Measurements from ENCODE around the gene THAP4. TPM values are rescaled to one million over a fixed set of nuclear protein-coding genes. Genes with fewer than 3 reads are reported as not detected.

THAP4 gene
- total RNA-seq, 2 experiments from 2014 or later, result 27.5 to 31.4 TPM

DNA sequence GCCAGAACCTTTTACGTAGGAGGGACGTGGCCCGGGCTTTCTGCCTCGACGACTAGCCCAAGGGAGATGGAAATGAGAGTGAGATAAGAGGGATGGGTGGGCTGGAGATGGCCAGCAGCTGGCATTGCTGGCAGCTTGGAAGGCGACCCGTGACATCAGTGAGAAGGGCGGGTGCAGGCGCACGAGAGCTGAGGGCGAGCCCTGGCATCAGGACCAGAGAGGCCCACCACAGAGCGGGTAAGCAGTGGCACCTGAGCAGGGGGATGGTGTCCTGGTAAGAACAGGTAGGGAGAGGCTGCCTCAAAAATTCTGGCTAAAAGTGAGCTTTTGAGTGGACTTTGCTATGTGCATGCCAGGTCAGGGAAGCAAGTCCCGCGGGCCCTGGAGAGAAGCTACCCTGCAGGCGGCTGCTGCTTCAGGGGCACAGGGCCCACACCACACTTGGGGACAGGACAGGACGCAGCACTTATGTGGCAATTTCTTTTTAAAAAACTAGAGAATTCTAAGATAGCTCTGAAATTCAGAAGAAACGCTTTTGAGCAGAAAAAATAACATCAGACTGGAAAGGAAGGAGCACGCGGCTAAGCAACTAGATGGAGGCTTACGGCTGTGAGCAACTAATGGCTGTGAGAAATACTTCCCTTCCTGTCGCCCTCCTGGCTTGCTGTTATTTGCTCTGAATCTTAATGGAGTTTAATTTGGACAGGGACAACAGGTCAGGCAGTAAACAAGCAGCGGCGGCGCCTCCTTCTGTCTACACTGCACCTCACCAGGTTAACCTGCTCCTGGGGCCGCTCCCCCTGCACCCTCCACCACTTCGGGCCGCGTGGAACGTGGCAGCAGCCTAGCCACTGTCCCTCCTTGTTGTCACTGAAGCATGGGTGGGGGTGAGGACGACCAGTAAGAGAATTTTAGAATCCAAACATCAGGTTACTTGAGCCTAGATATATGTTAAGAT lies 20.5 kb downstream of the THAP4 start:
- POLR2A ChIA-PET, result no interaction called here
- DNase-seq (no peak), ATAC-seq (ENCODE audit: poor library complexity) (no peak)
- Histone ChIP-seq H3K4me1 (ENCODE audit: insufficient read depth, low read length) (peaks cover 26% of the 10 kb centered on the region), H3K4me3 (ENCODE audit: low read length) (peak overlapping the region; percentile 61), H3K36me3 (ENCODE audit: insufficient read depth, low read length) (no peaks in the 10 kb centered on the region), H3K27ac (ENCODE audit: low read depth in 1 of 2, low read length in 2 of 2) (no peak overlapping the region), H3K9me3 (ENCODE audit: control insufficient read depth in 1 of 2, insufficient read depth in 1 of 2, low read length in 2 of 2) (no peaks in the 10 kb centered on the region), H3K27me3 (ENCODE audit: control insufficient read depth in 1 of 2, insufficient read depth in 2 of 2, low read length in 2 of 2) (no peaks in the 10 kb centered on the region)
- TF ChIP-seq, protein P1, sequence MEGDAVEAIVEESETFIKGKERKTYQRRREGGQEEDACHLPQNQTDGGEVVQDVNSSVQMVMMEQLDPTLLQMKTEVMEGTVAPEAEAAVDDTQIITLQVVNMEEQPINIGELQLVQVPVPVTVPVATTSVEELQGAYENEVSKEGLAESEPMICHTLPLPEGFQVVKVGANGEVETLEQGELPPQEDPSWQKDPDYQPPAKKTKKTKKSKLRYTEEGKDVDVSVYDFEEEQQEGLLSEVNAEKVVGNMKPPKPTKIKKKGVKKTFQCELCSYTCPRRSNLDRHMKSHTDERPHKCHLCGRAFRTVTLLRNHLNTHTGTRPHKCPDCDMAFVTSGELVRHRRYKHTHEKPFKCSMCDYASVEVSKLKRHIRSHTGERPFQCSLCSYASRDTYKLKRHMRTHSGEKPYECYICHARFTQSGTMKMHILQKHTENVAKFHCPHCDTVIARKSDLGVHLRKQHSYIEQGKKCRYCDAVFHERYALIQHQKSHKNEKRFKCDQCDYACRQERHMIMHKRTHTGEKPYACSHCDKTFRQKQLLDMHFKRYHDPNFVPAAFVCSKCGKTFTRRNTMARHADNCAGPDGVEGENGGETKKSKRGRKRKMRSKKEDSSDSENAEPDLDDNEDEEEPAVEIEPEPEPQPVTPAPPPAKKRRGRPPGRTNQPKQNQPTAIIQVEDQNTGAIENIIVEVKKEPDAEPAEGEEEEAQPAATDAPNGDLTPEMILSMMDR (IDR thresholded peaks at IDR 0.05), result no peak
- intact Hi-C loops (cut with DNase I, micrococcal nuclease), result loop anchor here (5.0 to 10.0 kb wide), 5 partner anchors 112 to 1052 kb away; partner anchors contain the start of genes D2HGDH (in 1 of the 2), DUSP28 (in 1 of the 2), RNPEPL1 (in 1 of the 2) and STK25 (in 1 of the 2)
- CTCF ChIA-PET, result no interaction called here
- Mint-ChIP-seq H3K9me3 (no peaks in the 10 kb centered on the region), H3K36me3 (ENCODE audit: low read depth) (peaks cover 13% of the 10 kb centered on the region), H3K27ac (peak overlapping the region; percentile 75), H3K27me3 (no peaks in the 10 kb centered on the region), H3K4me1 (ENCODE audit: low read depth) (peaks cover 37% of the 10 kb centered on the region), H3K4me3 (peak overlapping the region; percentile 63)

DNA sequence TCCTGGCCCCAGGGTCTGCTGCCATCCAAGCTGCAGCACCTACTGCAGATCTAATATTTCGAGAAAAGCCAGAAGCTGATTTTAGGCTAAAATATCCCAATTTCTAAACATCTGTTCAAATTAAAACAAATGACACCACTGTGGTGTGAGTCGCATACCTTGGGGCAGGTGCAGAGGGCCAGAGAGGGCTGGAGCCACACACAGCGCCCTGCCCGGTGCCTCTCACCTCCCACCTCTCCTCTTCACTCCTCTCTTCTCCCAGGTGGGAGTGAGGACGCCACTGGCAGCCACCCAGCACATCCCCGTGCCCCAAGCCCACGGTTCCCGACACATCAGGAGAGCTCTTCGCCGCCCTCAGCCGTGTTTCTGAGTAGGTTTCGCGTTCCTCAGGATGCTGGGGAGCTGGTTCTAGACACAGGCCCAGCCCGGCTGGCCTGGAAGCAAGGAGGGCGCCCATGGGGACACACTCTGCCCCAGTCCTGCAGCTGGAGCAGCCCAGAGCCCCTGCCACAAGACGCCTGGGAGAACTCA lies 21.4 kb downstream of the THAP4 start:
- H3K27me3 Mint-ChIP-seq, result no peaks in the 10 kb centered on the region
- Histone ChIP-seq H3K4me3 (ENCODE audit: low read length) (no peak overlapping the region), H3K4me1 (ENCODE audit: insufficient read depth, low read length) (peaks cover 32% of the 10 kb centered on the region), H3K36me3 (ENCODE audit: insufficient read depth, low read length) (no peaks in the 10 kb centered on the region), H3K27ac (ENCODE audit: low read depth in 1 of 2, low read length in 2 of 2) (no peak overlapping the region), H3K27me3 (ENCODE audit: control insufficient read depth in 1 of 2, insufficient read depth in 2 of 2, low read length in 2 of 2) (no peaks in the 10 kb centered on the region), H3K9me3 (ENCODE audit: control insufficient read depth in 1 of 2, insufficient read depth in 1 of 2, low read length in 2 of 2) (no peaks in the 10 kb centered on the region)
- H3K27ac Mint-ChIP-seq, result peak overlapping the region; percentile 75
- DNase-seq (no peak), ATAC-seq (ENCODE audit: poor library complexity) (no peak)
- peaks cover 40% of the 10 kb centered on the region for H3K4me1 Mint-ChIP-seq (ENCODE audit: low read depth)
- POLR2A ChIA-PET, result no interaction called here
- CTCF ChIA-PET, result no interaction called here
- TF ChIP-seq, protein P1 (IDR thresholded peaks at IDR 0.05), result no peak
- intact Hi-C loops (cut with DNase I, micrococcal nuclease), result loop anchor here (5.0 to 10.0 kb wide), 5 partner anchors 111 to 1051 kb away; partner anchors contain the start of genes D2HGDH (in 1 of the 2), DUSP28 (in 1 of the 2), RNPEPL1 (in 1 of the 2) and STK25 (in 1 of the 2)
- peak overlapping the region; percentile 63 for H3K4me3 Mint-ChIP-seq
- H3K36me3 Mint-ChIP-seq (ENCODE audit: low read depth), result peaks cover 10% of the 10 kb centered on the region
- H3K9me3 Mint-ChIP-seq, result no peaks in the 10 kb centered on the region

DNA sequence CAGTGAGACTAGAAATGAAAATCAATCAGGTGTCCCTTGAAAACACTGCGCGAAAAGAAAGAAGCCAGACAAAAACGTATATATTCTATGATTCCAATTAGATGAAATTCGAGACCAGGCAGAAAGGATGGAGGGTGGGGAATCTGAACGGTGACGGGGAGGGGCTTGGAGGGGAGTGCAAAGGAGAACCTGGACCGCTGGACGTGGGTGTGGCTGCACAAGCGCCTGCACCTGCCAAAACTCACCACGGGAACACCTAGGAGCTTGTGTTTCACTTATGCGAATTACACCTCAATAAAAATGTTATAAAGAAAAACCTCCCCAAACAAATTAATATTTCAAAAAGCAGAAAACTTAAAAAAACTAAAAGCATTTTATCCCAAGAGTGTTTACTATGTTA lies 21.9 kb downstream of the THAP4 start:
- Histone ChIP-seq H3K4me3 (ENCODE audit: low read length) (no peak overlapping the region), H3K9me3 (ENCODE audit: control insufficient read depth in 1 of 2, insufficient read depth in 1 of 2, low read length in 2 of 2) (no peaks in the 10 kb centered on the region), H3K27ac (ENCODE audit: low read depth in 1 of 2, low read length in 2 of 2) (no peak overlapping the region), H3K36me3 (ENCODE audit: insufficient read depth, low read length) (no peaks in the 10 kb centered on the region), H3K27me3 (ENCODE audit: control insufficient read depth in 1 of 2, insufficient read depth in 2 of 2, low read length in 2 of 2) (no peaks in the 10 kb centered on the region), H3K4me1 (ENCODE audit: insufficient read depth, low read length) (peaks cover 36% of the 10 kb centered on the region)
- Mint-ChIP-seq H3K27me3 (no peaks in the 10 kb centered on the region), H3K36me3 (ENCODE audit: low read depth) (peaks cover 9% of the 10 kb centered on the region), H3K27ac (peak overlapping the region; percentile 75), H3K4me3 (no peak overlapping the region), H3K4me1 (ENCODE audit: low read depth) (peaks cover 43% of the 10 kb centered on the region), H3K9me3 (no peaks in the 10 kb centered on the region)
- CTCF ChIA-PET, result no interaction called here
- intact Hi-C loops (cut with DNase I, micrococcal nuclease), result loop anchor here (5.0 to 10.0 kb wide), 5 partner anchors 110 to 1050 kb away; partner anchors contain the start of genes D2HGDH (in 1 of the 2), DUSP28 (in 1 of the 2), RNPEPL1 (in 1 of the 2) and STK25 (in 1 of the 2)
- TF ChIP-seq, protein P1 (IDR thresholded peaks at IDR 0.05), result no peak
- ATAC-seq (ENCODE audit: poor library complexity) (no peak), DNase-seq (no peak)
- POLR2A ChIA-PET, result no interaction called here

Measured in CD4-positive, alpha-beta T cell (primary cell).